IgD-negative memory B cell (primary cell): ENCODE results near the gene DOCK1. TPM values are rescaled to one million over a fixed set of nuclear protein-coding genes. Genes with fewer than 3 reads are reported as not detected.

Source experiments
- H3K27ac Mint-ChIP-seq, 3 donors: one replicate each; pipeline ENCODE4 v1.8.0; 2020 to 2022; ENCODE audit warnings: mild to moderate bottlenecking in 3 of 3, mixed read lengths in 3 of 3, moderate library complexity in 1 of 3
- H3K27me3 Mint-ChIP-seq: one replicate; pipeline ENCODE4 v1.8.0; 2021; ENCODE audit warnings: mixed read lengths
- H3K36me3 Mint-ChIP-seq: one replicate; pipeline ENCODE4 v1.8.0; 2020; ENCODE audit warnings: mild to moderate bottlenecking, mixed read lengths
- H3K4me1 Mint-ChIP-seq, 3 donors: one replicate each; pipeline ENCODE4 v1.8.0; 2020 to 2022; ENCODE audit warnings: mixed read lengths in 3 of 3, mild to moderate bottlenecking in 1 of 3
- H3K4me3 Mint-ChIP-seq, 4 donors: one replicate each; pipeline ENCODE4 v1.8.0; 2020 to 2022; ENCODE audit warnings: mild to moderate bottlenecking in 4 of 4, mixed read lengths in 4 of 4, moderate library complexity in 3 of 4
- H3K9me3 Mint-ChIP-seq, 3 donors: one replicate each; pipeline ENCODE4 v1.8.0; 2020 to 2021; ENCODE audit warnings: mixed read lengths in 3 of 3, mild to moderate bottlenecking in 1 of 3
- polyA plus RNA-seq: library from polyadenylated mRNA; unstranded; fragments of 300-500 nt; fragmentation: Illumina TruSeq; gene quantifications from one replicate; pipeline ENCODE4 v1.2.3, GENCODE V29; 2021

DOCK1 gene
- polyA plus RNA-seq, 1 donor from 2014 or later, result not detected

DNA sequence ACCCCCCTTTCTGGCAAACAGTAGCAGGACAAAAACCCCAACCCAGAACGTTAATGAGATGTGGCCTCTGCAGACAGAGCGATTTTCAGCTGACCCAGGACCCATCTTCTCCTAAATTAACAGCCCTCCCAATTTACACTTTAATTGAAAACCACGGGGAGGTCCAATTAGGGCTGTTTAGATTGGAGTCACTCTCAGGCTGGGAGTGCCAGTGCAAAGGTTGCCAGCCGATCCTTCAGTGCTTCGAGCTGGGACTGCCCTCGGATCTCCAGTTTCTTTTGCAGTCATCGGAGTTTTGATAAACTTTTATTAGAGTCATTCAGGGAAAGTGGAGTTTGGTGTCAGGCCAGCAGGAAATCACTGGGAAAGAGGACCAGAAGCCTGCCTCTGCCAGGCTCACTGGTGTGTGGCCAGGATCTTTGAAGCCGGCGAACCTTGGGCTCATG is 108.0 kb downstream of the DOCK1 start:
- Mint-ChIP-seq H3K36me3 (no peaks in the 10 kb centered on the region), H3K4me1 (no peaks in the 10 kb centered on the region), H3K9me3 (peaks cover 0 to 2% (median 2%) of the 10 kb centered on the region in 3 donors), H3K27me3 (no peaks in the 10 kb centered on the region), H3K4me3 (no peak overlapping the region), H3K27ac (no peak overlapping the region)

DNA sequence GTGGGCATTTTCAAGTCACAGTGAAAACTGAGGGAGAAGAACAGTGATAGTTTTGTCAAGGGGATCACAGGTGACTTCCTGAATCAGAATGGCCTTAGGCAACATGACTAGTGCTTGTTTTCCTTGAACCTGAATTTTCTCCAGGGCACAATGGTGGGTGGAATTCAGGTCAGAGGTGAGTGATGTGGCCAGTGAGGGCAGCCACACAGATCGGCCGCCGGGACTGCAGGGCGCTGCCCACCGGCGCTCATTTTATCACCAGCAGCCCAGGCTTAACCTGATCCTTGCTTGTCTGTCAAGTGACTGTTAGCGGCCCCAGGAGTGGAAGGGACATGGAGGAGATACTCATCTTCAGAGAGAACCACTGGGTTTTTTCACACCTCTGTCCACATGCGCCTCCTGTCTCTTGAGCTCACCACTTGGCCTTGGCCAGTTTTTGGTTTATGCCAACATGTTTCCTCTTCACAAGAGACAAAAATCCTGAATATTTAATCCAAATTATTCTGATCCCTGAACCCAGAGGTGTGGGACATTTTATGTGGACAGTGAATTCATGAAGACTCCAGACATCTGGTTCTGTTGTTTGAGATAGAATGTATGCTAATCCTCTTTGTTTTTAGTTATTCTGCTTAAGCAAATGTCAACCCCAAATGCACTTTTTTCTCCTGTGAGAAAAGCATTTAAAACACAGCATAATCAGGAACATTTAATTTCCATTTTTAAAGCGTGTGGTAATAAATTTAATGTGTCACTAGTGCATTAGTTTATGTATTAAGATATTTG is 108.7 kb downstream of the DOCK1 start:
- H3K27me3 Mint-ChIP-seq, result no peaks in the 10 kb centered on the region
- no peaks in the 10 kb centered on the region for H3K4me1 Mint-ChIP-seq
- H3K9me3 Mint-ChIP-seq, result peaks cover 0 to 2% (median 2%) of the 10 kb centered on the region in 3 donors
- H3K36me3 Mint-ChIP-seq, result no peaks in the 10 kb centered on the region
- H3K27ac Mint-ChIP-seq, result no peak overlapping the region
- H3K4me3 Mint-ChIP-seq, result no peak overlapping the region

DNA sequence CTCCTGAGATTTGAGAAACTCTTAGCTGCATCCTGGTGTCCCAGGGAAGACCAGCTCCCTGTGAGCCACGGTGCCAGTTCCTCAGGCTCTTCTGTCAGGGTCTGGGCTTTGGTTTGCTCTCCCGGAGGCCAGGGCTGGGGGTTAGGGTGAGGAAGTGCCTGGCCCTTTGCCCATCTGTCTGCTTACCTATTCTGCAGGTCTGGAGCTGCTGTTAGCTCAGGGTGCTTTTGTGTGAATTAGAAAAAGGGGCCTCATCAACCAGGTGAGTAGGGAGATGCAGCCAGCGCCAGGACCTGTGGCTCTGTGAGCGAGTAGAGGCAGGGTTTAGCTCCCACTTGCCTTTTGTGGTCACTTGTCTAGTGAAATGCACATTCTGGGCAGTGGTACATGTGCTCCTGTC is 109.4 kb downstream of the DOCK1 start:
- peaks cover 0 to 2% (median 2%) of the 10 kb centered on the region in 3 donors for H3K9me3 Mint-ChIP-seq
- H3K4me1 Mint-ChIP-seq, result no peaks in the 10 kb centered on the region
- no peaks in the 10 kb centered on the region for H3K27me3 Mint-ChIP-seq

DNA sequence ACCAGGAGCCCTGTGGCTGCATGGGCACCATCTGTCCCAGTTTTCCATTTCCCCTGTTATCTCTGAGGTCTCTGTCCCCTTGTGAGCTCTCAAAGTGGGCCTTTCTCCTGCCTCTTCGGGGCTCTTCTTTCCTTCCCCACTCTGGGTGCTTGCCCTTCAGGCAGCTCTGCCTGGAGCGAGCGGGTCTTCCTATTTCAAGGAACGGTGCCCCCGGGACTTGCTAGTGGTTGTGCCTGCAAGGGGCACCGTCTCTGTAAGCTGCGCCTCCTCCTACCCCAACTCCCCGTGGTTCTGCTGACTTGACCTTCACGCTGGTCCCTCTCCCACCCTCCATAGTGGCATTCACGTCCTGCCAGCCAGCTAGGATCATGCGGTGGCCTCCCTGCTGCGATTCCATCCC is 110.1 kb downstream of the DOCK1 start:
- H3K27ac Mint-ChIP-seq, result no peak overlapping the region
- H3K4me1 Mint-ChIP-seq, result no peaks in the 10 kb centered on the region
- H3K4me3 Mint-ChIP-seq, result no peak overlapping the region
- H3K27me3 Mint-ChIP-seq, result no peaks in the 10 kb centered on the region
- H3K9me3 Mint-ChIP-seq, result peaks cover 0 to 2% (median 2%) of the 10 kb centered on the region in 3 donors
- H3K36me3 Mint-ChIP-seq, result no peaks in the 10 kb centered on the region

More for the DNA sequence above, 109.4 kb downstream of the DOCK1 start:
- H3K27ac Mint-ChIP-seq, result no peak overlapping the region
- no peak overlapping the region for H3K4me3 Mint-ChIP-seq
- H3K36me3 Mint-ChIP-seq, result no peaks in the 10 kb centered on the region

DNA sequence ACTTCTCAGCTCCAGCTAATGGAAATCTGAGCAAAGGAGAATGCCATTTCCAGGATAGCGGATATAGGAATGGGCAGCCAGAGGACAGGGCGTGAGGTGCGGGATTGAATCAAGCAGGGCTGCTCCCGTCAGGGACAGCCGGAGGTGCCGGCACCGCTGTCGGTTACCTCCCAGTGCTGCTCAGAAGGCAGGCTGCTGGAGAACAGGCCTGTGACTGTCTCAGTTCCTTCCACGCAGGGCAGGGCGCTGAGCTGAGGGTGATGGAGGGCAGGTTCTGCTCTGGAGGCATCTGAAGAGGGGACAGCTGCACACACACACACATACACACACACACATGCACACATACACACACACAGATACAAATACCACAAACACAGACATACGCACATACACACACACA is 111.1 kb downstream of the DOCK1 start:
- H3K4me3 Mint-ChIP-seq, result no peak overlapping the region
- H3K36me3 Mint-ChIP-seq, result no peaks in the 10 kb centered on the region
- H3K9me3 Mint-ChIP-seq, result peaks cover 0 to 2% (median 2%) of the 10 kb centered on the region in 3 donors
- H3K4me1 Mint-ChIP-seq, result no peaks in the 10 kb centered on the region
- no peak overlapping the region for H3K27ac Mint-ChIP-seq
- no peaks in the 10 kb centered on the region for H3K27me3 Mint-ChIP-seq

DNA sequence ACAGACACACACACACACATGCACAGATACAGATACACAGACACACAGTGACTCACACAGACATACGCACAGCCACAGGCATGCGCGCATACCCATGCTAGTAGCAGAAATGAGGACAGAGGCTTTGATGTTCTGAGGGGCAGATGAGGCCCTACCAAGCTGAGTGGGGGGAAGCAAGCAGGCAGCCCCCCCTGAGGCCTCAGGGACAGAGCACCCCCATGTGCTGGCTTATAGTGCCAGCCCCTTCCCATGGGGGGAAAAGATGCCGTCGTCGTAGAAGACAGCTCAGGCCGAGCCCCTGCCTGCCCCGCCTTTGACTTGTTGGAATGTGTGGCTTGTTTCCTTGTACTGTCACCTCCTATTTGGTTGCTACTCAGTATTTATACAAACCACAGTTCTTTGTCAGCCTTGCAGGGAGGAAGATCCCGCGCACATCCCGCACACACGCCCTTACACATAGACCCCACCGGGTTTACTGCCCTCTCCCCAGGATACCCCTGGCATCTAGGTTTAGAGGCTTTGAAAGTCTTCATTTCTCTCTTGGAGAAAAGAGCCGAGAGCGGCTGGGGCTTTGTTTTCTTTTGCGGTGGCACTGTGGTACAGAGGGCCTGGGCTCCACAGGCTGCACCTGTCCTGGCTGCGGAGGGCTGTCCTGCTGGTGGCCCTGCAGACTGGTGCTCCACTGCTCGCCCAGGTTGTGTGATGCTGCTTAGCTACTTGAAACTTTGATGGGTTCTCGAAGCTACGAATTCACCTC is 112.5 kb downstream of the DOCK1 start:
- H3K27me3 Mint-ChIP-seq, result no peaks in the 10 kb centered on the region
- H3K4me3 Mint-ChIP-seq, result no peak overlapping the region
- no peaks in the 10 kb centered on the region for H3K36me3 Mint-ChIP-seq
- H3K27ac Mint-ChIP-seq, result no peak overlapping the region
- no peaks in the 10 kb centered on the region for H3K9me3 Mint-ChIP-seq
- H3K4me1 Mint-ChIP-seq, result no peaks in the 10 kb centered on the region

DNA sequence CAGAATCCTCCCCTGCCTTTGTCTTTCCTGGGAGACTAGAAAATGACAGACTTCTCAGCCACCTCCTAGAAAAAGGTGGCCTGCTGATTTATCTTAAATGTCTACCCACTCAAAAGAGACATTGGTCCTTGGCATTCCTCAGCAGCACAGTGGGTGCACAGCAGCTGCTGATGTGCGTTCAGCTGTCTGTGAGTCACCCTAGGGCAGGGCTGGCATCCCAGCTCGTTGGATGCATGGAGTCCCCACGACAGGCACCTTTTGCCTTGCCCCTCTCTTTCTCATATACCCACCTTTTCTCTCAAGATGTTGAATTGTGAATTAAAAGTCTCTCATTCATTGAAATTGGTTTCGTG is 113.0 kb downstream of the DOCK1 start:
- Mint-ChIP-seq H3K27ac (no peak overlapping the region), H3K9me3 (peaks cover 0 to 3% (median 0%) of the 10 kb centered on the region in 3 donors), H3K4me3 (no peak overlapping the region), H3K4me1 (peaks cover 0 to 2% (median 0%) of the 10 kb centered on the region in 3 donors), H3K36me3 (no peaks in the 10 kb centered on the region), H3K27me3 (no peaks in the 10 kb centered on the region)

DNA sequence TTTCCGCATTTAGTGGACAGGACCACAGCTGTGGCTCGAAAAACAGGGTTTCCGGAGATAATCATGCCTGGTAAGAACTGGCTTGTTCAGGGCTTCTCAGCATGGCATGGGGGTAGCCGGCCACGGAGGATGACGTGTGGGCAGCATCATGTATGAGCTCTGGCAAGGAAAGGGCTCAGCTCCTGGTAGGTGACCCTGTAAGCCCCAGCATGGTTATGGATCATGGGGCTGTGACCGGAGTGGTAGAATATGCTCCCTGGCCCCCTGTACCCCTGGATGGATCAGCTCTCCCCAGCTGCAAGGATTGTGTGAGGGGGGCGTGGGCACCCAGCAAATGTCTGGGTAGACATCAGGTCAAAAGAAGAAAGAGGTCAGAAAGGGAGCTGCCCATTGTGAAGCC is 113.5 kb downstream of the DOCK1 start:
- H3K27ac Mint-ChIP-seq, result no peak overlapping the region
- peaks cover 0 to 3% (median 0%) of the 10 kb centered on the region in 3 donors for H3K9me3 Mint-ChIP-seq
- no peaks in the 10 kb centered on the region for H3K27me3 Mint-ChIP-seq
- H3K4me1 Mint-ChIP-seq, result peaks cover 0 to 2% (median 0%) of the 10 kb centered on the region in 3 donors
- H3K36me3 Mint-ChIP-seq, result no peaks in the 10 kb centered on the region
- H3K4me3 Mint-ChIP-seq, result no peak overlapping the region

DNA sequence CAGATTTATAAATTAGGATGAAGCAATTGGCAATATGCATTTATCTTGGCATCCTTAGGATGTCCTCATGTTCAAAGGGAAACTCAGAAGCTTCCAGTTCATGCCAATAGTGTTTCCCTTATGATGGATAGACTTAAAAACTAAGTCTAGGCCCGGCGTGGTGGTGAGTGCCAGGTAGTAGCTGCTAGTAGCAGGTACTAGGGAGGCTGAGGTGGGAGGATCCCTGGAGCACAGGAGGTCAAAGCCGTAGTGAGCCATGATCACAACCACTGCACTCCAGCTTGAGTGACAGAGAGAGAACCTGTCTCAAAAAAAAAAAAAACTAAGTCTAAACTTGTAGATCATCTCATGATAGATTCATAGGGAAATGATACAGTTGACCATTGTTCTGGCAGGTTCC is 115.0 kb downstream of the DOCK1 start:
- H3K4me1 Mint-ChIP-seq, result peaks cover 0 to 2% (median 0%) of the 10 kb centered on the region in 3 donors
- no peaks in the 10 kb centered on the region for H3K27me3 Mint-ChIP-seq

DNA sequence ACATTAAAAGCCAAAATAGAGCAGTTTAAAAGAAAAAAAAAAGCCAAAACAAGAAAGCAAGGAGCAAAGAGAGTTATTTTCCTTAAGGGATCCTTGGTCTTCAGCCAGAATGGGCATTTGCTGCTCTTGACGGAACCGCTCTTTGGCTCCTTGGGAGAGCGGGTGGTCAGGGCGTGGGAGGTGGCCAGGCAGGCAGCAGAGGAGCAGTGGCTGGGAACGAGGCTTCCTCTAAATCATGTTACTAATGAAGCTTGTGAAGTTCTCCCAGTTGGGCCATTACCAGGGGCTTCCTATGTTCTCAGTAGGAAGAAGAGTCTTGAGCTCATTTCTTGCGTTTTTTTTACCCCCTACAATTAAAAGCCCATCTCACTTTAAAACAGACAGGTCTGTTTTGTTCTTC is 116.6 kb downstream of the DOCK1 start:
- no peak overlapping the region for H3K4me3 Mint-ChIP-seq
- peaks cover 0 to 2% (median 0%) of the 10 kb centered on the region in 3 donors for H3K4me1 Mint-ChIP-seq
- H3K27ac Mint-ChIP-seq, result no peak overlapping the region
- H3K9me3 Mint-ChIP-seq, result peaks cover 0 to 6% (median 0%) of the 10 kb centered on the region in 3 donors
- no peaks in the 10 kb centered on the region for H3K27me3 Mint-ChIP-seq
- no peaks in the 10 kb centered on the region for H3K36me3 Mint-ChIP-seq

More for the DNA sequence above, 115.0 kb downstream of the DOCK1 start:
- H3K36me3 Mint-ChIP-seq, result no peaks in the 10 kb centered on the region
- no peak overlapping the region for H3K4me3 Mint-ChIP-seq
- H3K9me3 Mint-ChIP-seq, result peaks cover 0 to 3% (median 0%) of the 10 kb centered on the region in 3 donors
- H3K27ac Mint-ChIP-seq, result no peak overlapping the region

DNA sequence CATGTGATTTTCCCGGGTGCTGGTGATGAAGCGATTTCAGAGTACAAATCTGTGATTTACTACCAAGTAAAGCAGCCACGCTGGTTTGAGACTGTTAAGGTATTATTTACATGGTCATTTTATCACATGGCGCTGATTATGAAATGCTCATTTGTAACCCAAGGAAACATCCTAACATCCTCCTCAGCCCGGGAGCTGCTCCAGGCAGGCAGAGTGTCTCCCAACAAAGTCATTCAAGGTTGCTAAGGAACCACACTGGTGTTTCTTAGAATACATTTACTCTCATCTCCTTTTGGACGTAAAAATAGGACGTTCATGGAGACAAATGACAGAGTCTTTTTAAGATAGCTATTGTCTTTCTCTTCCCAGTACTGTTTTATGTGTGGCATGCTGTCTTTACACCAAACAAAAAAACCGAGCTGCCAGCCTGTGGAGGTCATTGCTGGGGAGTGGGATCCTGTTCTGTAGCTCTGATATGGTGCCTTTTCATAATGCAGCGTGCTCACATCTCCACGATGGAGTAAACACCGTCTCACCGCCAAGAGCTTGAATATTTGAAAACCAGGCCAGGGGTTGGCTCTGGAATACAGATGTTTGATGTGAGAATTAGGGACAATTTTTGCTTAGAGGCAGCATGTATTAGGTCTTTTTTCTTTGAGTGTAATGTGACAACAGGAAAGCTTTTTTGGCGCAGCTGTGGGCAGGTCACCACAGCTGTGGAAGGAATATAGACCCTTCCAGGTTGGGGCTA is 119.6 kb downstream of the DOCK1 start:
- H3K27me3 Mint-ChIP-seq, result no peaks in the 10 kb centered on the region
- peaks cover 0 to 10% (median 0%) of the 10 kb centered on the region in 3 donors for H3K9me3 Mint-ChIP-seq
- H3K4me3 Mint-ChIP-seq, result no peak overlapping the region
- no peaks in the 10 kb centered on the region for H3K36me3 Mint-ChIP-seq
- peaks cover 0 to 2% (median 0%) of the 10 kb centered on the region in 3 donors for H3K4me1 Mint-ChIP-seq
- H3K27ac Mint-ChIP-seq, result no peak overlapping the region

DNA sequence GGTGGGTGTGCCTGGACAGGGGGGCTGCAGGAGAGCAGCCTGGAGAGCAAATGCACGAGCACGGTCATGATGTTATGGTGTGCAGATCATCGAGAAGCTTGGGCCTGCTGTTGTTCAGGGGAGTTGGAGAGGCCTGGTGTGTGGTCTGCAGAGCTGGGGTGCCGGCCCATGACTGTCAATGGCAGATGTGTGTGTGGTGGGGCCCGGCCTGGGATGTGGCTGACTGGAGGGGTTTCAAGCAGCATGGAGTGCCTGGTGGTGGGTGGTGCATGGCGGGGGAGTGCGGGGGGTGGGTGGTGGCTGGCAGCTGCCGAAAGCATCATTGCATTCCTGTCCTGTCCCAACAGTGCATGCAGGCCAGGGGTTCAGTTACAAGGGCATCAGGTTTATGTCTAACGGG is 122.6 kb downstream of the DOCK1 start:
- Mint-ChIP-seq H3K27ac (no peak overlapping the region), H3K36me3 (no peaks in the 10 kb centered on the region), H3K4me3 (no peak overlapping the region)

DNA sequence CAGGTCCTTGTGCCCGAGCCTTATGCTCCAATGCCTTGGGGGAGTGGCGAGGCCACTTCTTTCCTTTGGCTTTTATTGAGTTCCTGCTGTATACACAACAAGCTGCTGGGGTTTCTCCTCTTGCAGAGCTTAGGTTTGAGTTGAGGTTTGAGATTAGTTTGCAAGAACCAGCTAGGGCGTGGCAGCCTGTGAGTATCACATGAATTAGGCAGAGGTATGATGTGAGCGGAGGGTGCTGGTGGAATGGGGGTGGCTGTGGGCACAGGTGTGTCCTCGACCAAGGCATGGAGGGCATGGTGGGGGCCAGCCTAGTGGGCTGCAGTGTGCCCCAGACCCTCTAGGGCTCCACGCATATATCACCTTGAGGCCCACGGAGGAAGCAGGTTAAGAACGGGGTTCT is 123.3 kb downstream of the DOCK1 start:
- H3K27me3 Mint-ChIP-seq, result no peaks in the 10 kb centered on the region
- H3K4me1 Mint-ChIP-seq, result no peaks in the 10 kb centered on the region
- H3K36me3 Mint-ChIP-seq, result no peaks in the 10 kb centered on the region
- H3K4me3 Mint-ChIP-seq, result no peak overlapping the region
- no peak overlapping the region for H3K27ac Mint-ChIP-seq
- H3K9me3 Mint-ChIP-seq, result peaks cover 0 to 7% (median 2%) of the 10 kb centered on the region in 3 donors

More for the DNA sequence above, 122.6 kb downstream of the DOCK1 start:
- Mint-ChIP-seq H3K27me3 (no peaks in the 10 kb centered on the region), H3K4me1 (peaks cover 0 to 2% (median 0%) of the 10 kb centered on the region in 3 donors), H3K9me3 (peaks cover 0 to 10% (median 0%) of the 10 kb centered on the region in 3 donors)

DNA sequence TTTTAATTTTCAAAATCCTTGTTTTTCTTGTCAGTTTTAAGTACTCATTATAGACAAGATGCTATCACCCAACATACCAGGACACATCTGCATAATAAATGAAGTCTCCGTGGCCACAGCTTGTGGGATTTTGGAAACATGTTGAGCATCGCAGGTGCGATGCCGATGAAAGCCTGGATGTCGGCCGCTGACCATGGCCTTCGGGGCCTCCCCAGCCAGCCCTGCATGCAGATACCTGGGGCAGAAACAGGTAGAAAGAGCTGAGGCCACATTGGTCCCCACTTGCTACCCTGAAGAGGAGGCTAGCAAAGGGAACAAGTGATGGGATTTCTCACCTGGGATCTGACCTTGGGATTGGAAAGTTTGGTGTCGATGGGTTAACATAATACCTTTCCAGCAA is 123.8 kb downstream of the DOCK1 start:
- Mint-ChIP-seq H3K27me3 (no peaks in the 10 kb centered on the region), H3K36me3 (no peaks in the 10 kb centered on the region), H3K4me1 (no peaks in the 10 kb centered on the region), H3K4me3 (no peak overlapping the region), H3K9me3 (peaks cover 0 to 7% (median 7%) of the 10 kb centered on the region in 3 donors), H3K27ac (no peak overlapping the region)
